SJCRH30 (cell line): ENCODE data around the gene CARD11. TPM values are rescaled to one million over a fixed set of nuclear protein-coding genes. Genes with fewer than 3 reads are reported as not detected.

Experiments
- DNase-seq, 2 experiments: peaks; one replicate each; pipeline ENCODE4 v3.0.0-alpha.2; 2015 to 2020
- H3K27ac ChIP-seq: fragments of 250-450 bp; sonication (Bioruptor Pico); 2 replicates; pipeline ENCODE4 v1.5.1; 2020; ENCODE audit warnings: mild to moderate bottlenecking, moderate library complexity
- H3K27me3 ChIP-seq: fragments of 250-450 bp; sonication (Bioruptor Pico); 2 replicates; pipeline ENCODE4 v1.5.1; 2020; ENCODE audit warnings: mild to moderate bottlenecking, moderate library complexity
- H3K36me3 ChIP-seq: fragments of 250-450 bp; sonication (Bioruptor Pico); 2 replicates; pipeline ENCODE4 v1.5.1; 2020; ENCODE audit warnings: mild to moderate bottlenecking, moderate library complexity
- H3K4me1 ChIP-seq: fragments of 250-450 bp; sonication (Bioruptor Pico); 2 replicates; pipeline ENCODE4 v1.5.1; 2020; ENCODE audit warnings: mild to moderate bottlenecking, moderate library complexity
- H3K4me3 ChIP-seq: fragments of 250-450 bp; sonication (Bioruptor Pico); 2 replicates; pipeline ENCODE4 v1.5.1; 2020; ENCODE audit warnings: mild to moderate bottlenecking, moderate library complexity
- H3K9me3 ChIP-seq: fragments of 250-450 bp; sonication (Bioruptor Pico); replicated peaks from 2 replicates; pipeline ENCODE4 v1.5.1; 2020; ENCODE audit warnings: mild to moderate bottlenecking, moderate library complexity
- total RNA-seq: library from RNA; depleted of rRNA; stranded (reverse); fragments of >200 nt; shearing (Covaris generic); gene quantifications from 2 replicates; pipeline ENCODE4 v1.2.3, GENCODE V29; 2014

CARD11 gene
- total RNA-seq, 1 experiment from 2014 or later: not detected

DNA sequence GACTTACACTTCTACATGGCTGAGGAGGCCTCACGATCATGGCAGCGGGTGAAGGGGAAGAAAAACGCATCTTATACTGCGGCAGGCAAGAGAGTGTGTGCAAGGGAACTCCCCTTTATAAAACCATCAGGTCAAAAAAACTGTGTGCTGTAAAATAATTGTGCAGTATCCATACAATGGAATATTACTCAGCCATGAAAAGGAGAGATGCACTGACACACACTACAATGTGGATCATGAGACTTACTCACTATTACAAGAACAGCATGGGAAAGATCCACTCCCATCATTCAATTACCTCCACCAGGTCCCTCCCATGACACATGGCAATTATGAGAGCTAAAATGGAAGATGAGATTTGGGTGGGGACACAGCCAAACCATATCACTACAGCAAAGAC is 27.2 kb upstream of the CARD11 start:
- H3K27ac ChIP-seq: no peak overlapping the region
- no peaks in the 10 kb centered on the region for H3K27me3 ChIP-seq
- H3K9me3 ChIP-seq: no peaks in the 10 kb centered on the region
- no peaks in the 10 kb centered on the region for H3K36me3 ChIP-seq
- H3K4me3 ChIP-seq: no peak overlapping the region
- no peaks in the 10 kb centered on the region for H3K4me1 ChIP-seq
- no peak for DNase-seq

DNA sequence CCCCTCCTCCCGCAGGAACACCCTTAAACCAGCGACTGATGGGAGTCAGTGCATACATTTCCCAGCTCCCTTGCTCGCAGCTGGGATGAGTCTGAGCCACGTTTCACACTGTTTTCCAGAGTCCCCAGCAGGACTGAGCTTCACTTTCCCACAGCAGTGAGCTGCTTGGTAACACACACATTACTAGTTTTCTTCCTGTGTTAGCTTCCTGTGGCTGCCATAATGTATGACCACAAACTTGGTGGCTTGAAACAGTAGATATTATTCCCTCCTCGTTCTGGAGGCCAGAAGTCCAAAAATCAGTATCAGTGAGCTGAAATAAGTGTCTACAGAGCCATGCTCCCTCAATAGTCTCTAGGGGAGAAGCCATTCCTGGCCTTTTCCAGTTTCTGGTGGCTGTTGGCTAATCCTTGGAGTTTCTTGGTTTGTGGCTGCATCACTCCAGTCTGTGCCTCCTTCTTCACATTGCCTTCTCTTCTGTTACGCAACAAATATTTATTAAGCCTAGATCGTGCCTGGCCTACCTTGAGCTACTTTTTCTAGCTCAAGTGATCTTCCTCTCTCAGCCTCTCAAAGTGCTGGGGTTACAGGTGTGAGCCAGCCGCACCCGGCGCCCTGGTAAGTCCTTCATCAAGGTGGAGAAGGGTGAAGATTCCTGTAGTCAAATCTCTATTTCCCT is 26.2 kb upstream of the CARD11 start:
- H3K9me3 ChIP-seq: no peaks in the 10 kb centered on the region
- no peak overlapping the region for H3K4me3 ChIP-seq
- H3K4me1 ChIP-seq: no peaks in the 10 kb centered on the region
- no peaks in the 10 kb centered on the region for H3K27me3 ChIP-seq
- no peak for DNase-seq
- no peaks in the 10 kb centered on the region for H3K36me3 ChIP-seq
- no peak overlapping the region for H3K27ac ChIP-seq

- Histone ChIP-seq H3K27me3 (no peaks in the 10 kb centered on the region), H3K4me3 (no peak overlapping the region), H3K27ac (no peak overlapping the region), H3K9me3 (no peaks in the 10 kb centered on the region), H3K4me1 (no peaks in the 10 kb centered on the region), H3K36me3 (no peaks in the 10 kb centered on the region)
- DNase-seq: no peak
Measured at GRCh38 chr7:3068530-3068929, 24.9 kb upstream of the CARD11 start.

GRCh38 chr7:3067606-3068380 is 24.1 kb upstream of the CARD11 start:
- Histone ChIP-seq H3K27ac (no peak overlapping the region), H3K9me3 (no peaks in the 10 kb centered on the region), H3K4me1 (no peaks in the 10 kb centered on the region), H3K36me3 (no peaks in the 10 kb centered on the region), H3K4me3 (no peak overlapping the region), H3K27me3 (no peaks in the 10 kb centered on the region)
- DNase-seq: no peak

GRCh38 chr7:3067193-3067592 is 23.5 kb upstream of the CARD11 start:
- H3K4me3 ChIP-seq: no peak overlapping the region
- H3K27me3 ChIP-seq: no peaks in the 10 kb centered on the region
- H3K36me3 ChIP-seq: no peaks in the 10 kb centered on the region
- DNase-seq: no peak
- H3K4me1 ChIP-seq: no peaks in the 10 kb centered on the region
- no peak overlapping the region for H3K27ac ChIP-seq
- no peaks in the 10 kb centered on the region for H3K9me3 ChIP-seq

DNA sequence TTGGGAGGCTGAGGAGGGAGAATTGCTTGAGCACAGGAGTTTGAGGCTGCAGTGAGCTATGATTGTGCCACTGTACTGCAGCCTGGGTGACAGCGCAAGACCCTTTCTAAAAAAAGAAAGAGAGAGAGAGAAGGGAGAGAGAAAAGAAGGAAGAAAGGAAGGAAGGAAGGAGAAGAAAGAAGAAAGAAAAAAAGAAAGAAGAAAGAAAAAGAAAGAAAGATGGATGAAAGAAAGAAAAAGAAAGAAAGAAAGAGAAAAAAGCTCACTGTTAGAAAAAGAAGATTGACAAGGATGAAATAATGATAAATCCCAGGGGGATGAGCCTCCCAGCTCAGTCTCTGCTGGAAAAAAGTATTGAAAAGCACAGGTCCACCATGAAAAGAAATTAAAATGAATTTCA is 22.8 kb upstream of the CARD11 start:
- no peaks in the 10 kb centered on the region for H3K36me3 ChIP-seq
- H3K4me1 ChIP-seq: no peaks in the 10 kb centered on the region
- H3K4me3 ChIP-seq: no peak overlapping the region
- no peaks in the 10 kb centered on the region for H3K9me3 ChIP-seq
- no peak for DNase-seq
- H3K27me3 ChIP-seq: no peaks in the 10 kb centered on the region
- no peak overlapping the region for H3K27ac ChIP-seq

GRCh38 chr7:3065724-3066143 is 22.1 kb upstream of the CARD11 start:
- H3K36me3 ChIP-seq: no peaks in the 10 kb centered on the region
- peak; percentile 51 to 74 for DNase-seq
- H3K9me3 ChIP-seq: no peaks in the 10 kb centered on the region
- no peak overlapping the region for H3K4me3 ChIP-seq
- H3K27me3 ChIP-seq: no peaks in the 10 kb centered on the region
- no peak overlapping the region for H3K27ac ChIP-seq
- H3K4me1 ChIP-seq: no peaks in the 10 kb centered on the region

GRCh38 chr7:3064067-3064466 is 20.4 kb upstream of the CARD11 start:
- Histone ChIP-seq H3K9me3 (no peaks in the 10 kb centered on the region), H3K27me3 (no peaks in the 10 kb centered on the region), H3K4me1 (no peaks in the 10 kb centered on the region), H3K27ac (no peak overlapping the region), H3K4me3 (no peak overlapping the region), H3K36me3 (no peaks in the 10 kb centered on the region)
- DNase-seq: no peak

DNA sequence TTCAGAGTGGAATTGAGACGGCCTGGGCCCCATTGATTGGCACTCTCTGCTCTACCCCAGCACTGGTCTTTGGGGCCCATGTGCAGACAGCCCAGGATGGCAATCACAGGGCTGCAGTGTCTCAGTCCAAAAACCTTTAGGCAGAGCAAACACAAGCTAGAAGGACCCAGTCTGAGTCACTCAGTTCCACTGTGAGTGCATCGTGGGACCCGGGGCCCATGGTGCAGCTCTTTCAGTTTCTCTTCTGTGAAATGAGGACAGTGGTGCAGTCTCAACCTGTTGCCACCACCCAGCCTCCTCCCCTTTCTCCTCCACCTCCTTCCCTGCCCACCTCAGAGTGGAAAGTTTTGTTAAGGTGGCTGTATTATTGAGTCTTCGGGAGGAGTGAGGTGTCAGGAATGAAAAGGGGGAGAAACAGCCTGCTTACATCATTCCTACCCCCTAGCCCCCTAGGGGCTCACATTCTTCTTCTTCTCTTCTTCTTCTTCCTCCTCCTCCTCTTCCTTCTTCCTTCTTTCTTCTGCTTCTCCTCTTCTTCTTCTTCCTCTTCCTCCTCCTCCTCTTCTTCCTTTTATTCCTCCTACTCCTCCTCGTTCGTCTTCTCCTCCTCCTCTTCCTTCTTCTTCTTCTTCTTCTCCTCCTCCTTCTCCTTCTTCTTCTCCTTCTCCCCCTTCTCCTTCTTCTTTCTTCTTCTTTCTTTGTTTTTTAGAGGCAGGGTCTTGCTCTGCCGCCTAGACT is 19.5 kb upstream of the CARD11 start:
- Histone ChIP-seq H3K4me1 (no peaks in the 10 kb centered on the region), H3K27ac (no peak overlapping the region), H3K36me3 (no peaks in the 10 kb centered on the region), H3K4me3 (no peak overlapping the region), H3K9me3 (no peaks in the 10 kb centered on the region), H3K27me3 (no peaks in the 10 kb centered on the region)
- DNase-seq: no peak

- Histone ChIP-seq H3K36me3 (no peaks in the 10 kb centered on the region), H3K4me1 (no peaks in the 10 kb centered on the region), H3K27ac (no peak overlapping the region), H3K27me3 (peaks cover 5% of the 10 kb centered on the region; the same call in 1 of the 2 replicates), H3K9me3 (peaks cover 7% of the 10 kb centered on the region; the same call in 1 of the 2 replicates), H3K4me3 (no peak overlapping the region)
- no peak for DNase-seq
Measured at GRCh38 chr7:3057066-3057420, 13.4 kb upstream of the CARD11 start.

- Histone ChIP-seq H3K27ac (no peak overlapping the region), H3K4me1 (no peaks in the 10 kb centered on the region), H3K36me3 (no peaks in the 10 kb centered on the region), H3K9me3 (peaks cover 7% of the 10 kb centered on the region; the same call in 1 of the 2 replicates), H3K4me3 (no peak overlapping the region), H3K27me3 (peaks cover 5% of the 10 kb centered on the region; the same call in 1 of the 2 replicates)
- no peak for DNase-seq
Measured at GRCh38 chr7:3056234-3057065, 12.8 kb upstream of the CARD11 start.

DNA sequence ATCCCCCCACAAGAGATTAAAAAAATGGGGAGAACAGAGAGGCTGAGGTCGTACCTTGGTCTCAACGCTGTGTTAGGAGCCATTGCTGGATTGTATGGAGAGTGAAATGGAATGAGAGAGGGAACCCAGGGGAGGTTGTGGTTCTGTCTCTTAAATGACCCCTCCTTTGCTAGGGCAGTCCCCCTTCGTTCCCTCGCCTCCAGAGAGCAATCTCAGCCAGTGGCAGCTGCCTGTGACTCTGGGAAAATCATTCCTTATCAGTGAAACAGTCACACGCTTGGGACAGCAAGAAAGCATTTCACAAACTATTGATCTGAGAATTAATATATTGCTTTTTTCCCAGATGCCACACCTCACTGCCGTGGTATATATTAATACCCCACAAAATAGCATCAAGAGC is 12.0 kb upstream of the CARD11 start:
- DNase-seq: no peak
- peaks cover 7% of the 10 kb centered on the region; the same call in 1 of the 2 replicates for H3K9me3 ChIP-seq
- H3K36me3 ChIP-seq: no peaks in the 10 kb centered on the region
- H3K4me3 ChIP-seq: no peak overlapping the region
- peaks cover 5% of the 10 kb centered on the region; the same call in 1 of the 2 replicates for H3K27me3 ChIP-seq
- no peak overlapping the region for H3K27ac ChIP-seq
- no peaks in the 10 kb centered on the region for H3K4me1 ChIP-seq

- H3K27ac ChIP-seq: no peak overlapping the region
- no peaks in the 10 kb centered on the region for H3K9me3 ChIP-seq
- no peak for DNase-seq
- H3K27me3 ChIP-seq: no peaks in the 10 kb centered on the region; the same call in 1 of the 2 replicates
- H3K36me3 ChIP-seq: no peaks in the 10 kb centered on the region
- H3K4me1 ChIP-seq: no peaks in the 10 kb centered on the region
- no peak overlapping the region for H3K4me3 ChIP-seq
Measured at GRCh38 chr7:3042861-3043489, 692 bp downstream of the CARD11 start.
